Progenitor cell of endocrine pancreas (in vitro differentiated cells): ENCODE measurements around the gene RGL2. TPM values are rescaled to one million over a fixed set of nuclear protein-coding genes. Genes with fewer than 3 reads are reported as not detected.

ENCODE experiments used
- DNase-seq: peaks from one replicate; pipeline ENCODE4 v3.0.0; 2021; ENCODE audit warnings: low spot score; ENCODE audit not compliant: unreplicated experiment
- H3K27ac Mint-ChIP-seq: 2 replicates; pipeline ENCODE4 v1.8.0; 2021; ENCODE audit warnings: mild to moderate bottlenecking, moderate library complexity, mixed read lengths
- H3K27me3 Mint-ChIP-seq: 2 replicates; pipeline ENCODE4 v1.8.0; 2021; ENCODE audit warnings: mixed read lengths
- H3K36me3 Mint-ChIP-seq: 2 replicates; pipeline ENCODE4 v1.8.0; 2022; ENCODE audit warnings: mixed read lengths; ENCODE audit not compliant: insufficient read depth
- H3K4me1 Mint-ChIP-seq: 2 replicates; pipeline ENCODE4 v1.8.0; 2021; ENCODE audit warnings: low read depth, mixed read lengths
- H3K4me3 Mint-ChIP-seq: 2 replicates; pipeline ENCODE4 v1.8.0; 2021; ENCODE audit warnings: low read depth, mild to moderate bottlenecking, moderate library complexity, mixed read lengths
- H3K9me3 Mint-ChIP-seq: 2 replicates; pipeline ENCODE4 v1.8.0; 2021; ENCODE audit warnings: low read depth, mixed read lengths
- CTCF ChIP-seq: fragments of 200-600 bp; sonication (generic); IDR thresholded peaks from one replicate; pipeline ENCODE4 v1.5.0; 2021; ENCODE audit warnings: antibody characterized with exemption, mild to moderate bottlenecking; ENCODE audit not compliant: unreplicated experiment
- total RNA-seq: library from RNA; stranded (reverse); gene quantifications from 2 replicates; pipeline ENCODE4 v1.2.1, GENCODE V29; 2021

RGL2 gene
- total RNA-seq, 1 donor from 2014 or later: 196 TPM

- no peak for DNase-seq
- peaks cover 16% of the 10 kb centered on the region for H3K4me1 Mint-ChIP-seq
- no peak for TF ChIP-seq CTCF
- peaks cover 1% of the 10 kb centered on the region for H3K36me3 Mint-ChIP-seq
- H3K4me3 Mint-ChIP-seq: no peak overlapping the region
- no peak overlapping the region for H3K27ac Mint-ChIP-seq
- H3K27me3 Mint-ChIP-seq: no peaks in the 10 kb centered on the region
- no peaks in the 10 kb centered on the region for H3K9me3 Mint-ChIP-seq
Observed at GRCh38 chr6:33301877-33302276, 3.1 kb upstream of the RGL2 start.

- peak; percentile 76 for DNase-seq
- Mint-ChIP-seq H3K36me3 (peaks cover 4% of the 10 kb centered on the region), H3K27me3 (no peaks in the 10 kb centered on the region), H3K9me3 (no peaks in the 10 kb centered on the region), H3K4me1 (peaks cover 16% of the 10 kb centered on the region), H3K27ac (peak overlapping the region; percentile 97), H3K4me3 (peak overlapping the region; percentile 100)
- peak; percentile 81 for TF ChIP-seq CTCF
Observed at GRCh38 chr6:33299237-33299944, 649 bp upstream of the RGL2 start.

- H3K36me3 Mint-ChIP-seq: peaks cover 6% of the 10 kb centered on the region
- peak overlapping the region; percentile 98 for H3K27ac Mint-ChIP-seq
- no peaks in the 10 kb centered on the region for H3K9me3 Mint-ChIP-seq
- no peaks in the 10 kb centered on the region for H3K27me3 Mint-ChIP-seq
- TF ChIP-seq CTCF: peak; percentile 26
- no peak for DNase-seq
- peak overlapping the region; percentile 100 for H3K4me3 Mint-ChIP-seq
- H3K4me1 Mint-ChIP-seq: peaks cover 16% of the 10 kb centered on the region
Observed at GRCh38 chr6:33297956-33298772, 578 bp downstream of the RGL2 start.

GRCh38 chr6:33297406-33297955, 1.3 kb downstream of the RGL2 start:
- no peaks in the 10 kb centered on the region for H3K9me3 Mint-ChIP-seq
- DNase-seq: no peak
- TF ChIP-seq CTCF: no peak
- H3K4me1 Mint-ChIP-seq: peaks cover 16% of the 10 kb centered on the region
- peak overlapping the region; percentile 100 for H3K4me3 Mint-ChIP-seq
- no peaks in the 10 kb centered on the region for H3K27me3 Mint-ChIP-seq
- H3K27ac Mint-ChIP-seq: peak overlapping the region; percentile 91
- H3K36me3 Mint-ChIP-seq: peaks cover 6% of the 10 kb centered on the region

- TF ChIP-seq CTCF: no peak
- Mint-ChIP-seq H3K4me1 (peaks cover 16% of the 10 kb centered on the region), H3K36me3 (peaks cover 6% of the 10 kb centered on the region), H3K9me3 (no peaks in the 10 kb centered on the region), H3K4me3 (peak overlapping the region; percentile 100), H3K27ac (peak overlapping the region; percentile 91), H3K27me3 (no peaks in the 10 kb centered on the region)
- DNase-seq: no peak
Observed at GRCh38 chr6:33296797-33297405, 1.8 kb downstream of the RGL2 start.
